OCI-LY7 (cell line): ENCODE measurements around the gene IST1. TPM values are rescaled to one million over a fixed set of nuclear protein-coding genes. Genes with fewer than 3 reads are reported as not detected.

Experiments used
- BruUV-seq: library from RNA; stranded (reverse); fragments of 400-500 nt; replicated peaks from 2 replicates; lab custom pipeline; 2021; lab: Mats Ljungman, UMichigan
- CTCF ChIA-PET: fragments of 300-600 bp; sonication (Branson Sonifier 250); formaldehyde crosslinking; loops from one replicate; lab custom pipeline; 2022; ENCODE audit warnings: antibody characterized with exemption; ENCODE audit not compliant: unreplicated experiment; lab: Charles Lee
- POLR2A ChIA-PET: fragments of 300-600 bp; sonication (Branson Sonifier 250); formaldehyde crosslinking; loops from one replicate; lab custom pipeline; 2022; ENCODE audit warnings: antibody characterized with exemption; lab: Charles Lee
- DNase-seq: peaks from one replicate; pipeline ENCODE4 v3.0.0-alpha.2; 2015; ENCODE audit warnings: low spot score
- H2AFZ ChIP-seq: fragments of 200-600 bp; sonication (generic), shearing (Covaris generic); 2 replicates; pipeline ENCODE4 v1.6.1; 2014; ENCODE audit warnings: mild to moderate bottlenecking, antibody characterized with exemption, low read length, moderate library complexity
- H3K27ac ChIP-seq: fragments of 200-600 bp; sonication (generic); 2 replicates; pipeline ENCODE4 v1.5.1; 2014; ENCODE audit warnings: mixed run types, low read depth, mild to moderate bottlenecking, moderate library complexity, low read length, inconsistent platforms; ENCODE audit not compliant: poor library complexity, severe bottlenecking
- H3K36me3 ChIP-seq: fragments of 200-600 bp; sonication (generic); 2 replicates; pipeline ENCODE4 v1.6.1; 2014; ENCODE audit warnings: mild to moderate bottlenecking, antibody characterized with exemption, low read length, moderate library complexity, mixed read lengths; ENCODE audit not compliant: insufficient read depth
- H3K4me1 ChIP-seq: fragments of 200-600 bp; sonication (generic); 2 replicates; pipeline ENCODE4 v1.5.1; 2014; ENCODE audit warnings: mild to moderate bottlenecking, low read length; ENCODE audit not compliant: insufficient read depth, poor library complexity, severe bottlenecking
- H3K4me2 ChIP-seq: fragments of 200-600 bp; sonication (generic); 2 replicates; pipeline ENCODE4 v1.6.1; 2014; ENCODE audit warnings: mild to moderate bottlenecking, low read length
- H3K4me3 ChIP-seq: fragments of 200-600 bp; sonication (generic); 2 replicates; pipeline ENCODE4 v1.5.1; 2014; ENCODE audit warnings: mild to moderate bottlenecking, low read depth, low read length; ENCODE audit not compliant: poor library complexity, severe bottlenecking
- H3K79me2 ChIP-seq: fragments of 200-600 bp; sonication (generic); 2 replicates; pipeline ENCODE4 v1.6.1; 2016; ENCODE audit warnings: low read depth, mild to moderate bottlenecking, low read length, moderate library complexity, mixed read lengths; ENCODE audit not compliant: insufficient read depth
- H3K9me2 ChIP-seq: fragments of 200-600 bp; sonication (generic); 2 replicates; pipeline ENCODE4 v1.6.1; 2016; ENCODE audit warnings: mild to moderate bottlenecking, low read length, mixed read lengths; ENCODE audit not compliant: insufficient read depth
- H3K9me3 ChIP-seq: fragments of 200-600 bp; sonication (generic); 2 replicates; pipeline ENCODE4 v1.6.1; 2014; ENCODE audit warnings: mild to moderate bottlenecking, mixed run types, low read length, mixed read lengths
- H4K20me1 ChIP-seq: fragments of 200-600 bp; sonication (generic); 2 replicates; pipeline ENCODE4 v1.6.1; 2014; ENCODE audit warnings: mild to moderate bottlenecking, antibody characterized with exemption, low read length, moderate library complexity, mixed read lengths; ENCODE audit not compliant: insufficient read depth
- EZH2phosphoT487 ChIP-seq: fragments of 200-600 bp; sonication (generic); IDR thresholded peaks from 2 replicates; pipeline ENCODE4 v1.6.1; 2018; ENCODE audit warnings: low read depth, borderline replicate concordance, mild to moderate bottlenecking, mixed run types, antibody characterized with exemption, low read length, moderate library complexity, mixed read lengths
- intact Hi-C: fragments of 100-400 bp; cut with micrococcal nuclease; formaldehyde crosslinking; loops from one replicate; pipeline ENCODE4 v1.10.0; 2022; ENCODE audit not compliant: unreplicated experiment
- total RNA-seq, 2 experiments: library from RNA; depleted of rRNA in 1 of 2; stranded (reverse); fragments of >200 nt in 1 of 2; shearing (Covaris generic) in 1 of 2; gene quantifications; 2 replicates each; pipeline ENCODE4 v1.2.3, GENCODE V29; 2014 to 2022
- TF ChIP-seq, protein P1 (sequence below): fragments of 200-600 bp; sonication (generic); conservative IDR thresholded peaks from 2 replicates; pipeline ENCODE4 v1.5.1; 2014; ENCODE audit warnings: mild to moderate bottlenecking, antibody characterized with exemption, low read length, moderate library complexity, mixed read lengths

Gene IST1
- total RNA-seq, 2 experiments from 2014 or later = 147 to 200 TPM

DNA sequence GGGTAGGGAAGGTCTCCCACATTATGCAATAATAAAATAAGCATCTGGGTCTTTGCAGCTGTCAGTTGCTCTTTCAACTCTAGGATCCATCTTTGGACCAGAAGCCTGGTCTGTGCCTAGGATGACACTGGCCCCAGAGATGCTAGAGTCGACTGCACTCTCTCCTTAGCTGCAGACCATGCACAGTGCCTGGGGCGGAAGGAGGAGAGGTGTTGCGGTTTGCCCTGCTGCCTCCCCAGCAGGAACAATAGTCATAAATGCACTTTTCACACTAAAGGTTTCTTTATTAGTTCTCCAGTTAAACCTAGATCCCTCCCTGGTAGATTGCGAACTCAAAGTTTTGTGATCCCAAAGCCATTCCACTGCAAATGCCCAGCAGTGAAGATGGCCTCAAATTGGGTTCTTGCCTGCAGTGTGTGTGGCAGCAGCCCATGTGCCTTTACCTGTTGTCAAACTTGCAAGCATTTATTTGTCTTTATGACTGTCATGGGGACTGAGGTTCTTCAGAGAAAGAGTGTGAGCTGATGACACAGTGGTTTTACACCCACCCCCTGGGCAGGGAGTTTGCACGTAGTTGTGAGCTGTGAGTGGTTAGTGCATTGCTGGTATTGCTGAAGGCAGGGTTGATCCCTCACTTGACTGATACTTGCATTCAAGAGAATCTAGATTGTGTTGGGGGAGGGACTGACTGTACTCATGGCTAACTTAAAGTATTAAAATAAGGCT lies 39.2 kb upstream of the IST1 start:
- no peak overlapping the region for H3K27ac ChIP-seq
- H3K36me3 ChIP-seq = peaks cover 62% of the 10 kb centered on the region
- H3K9me2 ChIP-seq = no peaks in the 10 kb centered on the region
- no peak overlapping the region for H3K4me2 ChIP-seq
- peaks cover 28% of the 10 kb centered on the region for H4K20me1 ChIP-seq
- intact Hi-C loops = no loop called here
- peaks cover 7% of the 10 kb centered on the region; the same call in 1 of the 2 replicates for H3K79me2 ChIP-seq
- no TSS peak for BruUV-seq
- POLR2A ChIA-PET = no interaction called here
- CTCF ChIA-PET = no interaction called here
- no peak for TF ChIP-seq EZH2phosphoT487
- TF ChIP-seq, protein P1, sequence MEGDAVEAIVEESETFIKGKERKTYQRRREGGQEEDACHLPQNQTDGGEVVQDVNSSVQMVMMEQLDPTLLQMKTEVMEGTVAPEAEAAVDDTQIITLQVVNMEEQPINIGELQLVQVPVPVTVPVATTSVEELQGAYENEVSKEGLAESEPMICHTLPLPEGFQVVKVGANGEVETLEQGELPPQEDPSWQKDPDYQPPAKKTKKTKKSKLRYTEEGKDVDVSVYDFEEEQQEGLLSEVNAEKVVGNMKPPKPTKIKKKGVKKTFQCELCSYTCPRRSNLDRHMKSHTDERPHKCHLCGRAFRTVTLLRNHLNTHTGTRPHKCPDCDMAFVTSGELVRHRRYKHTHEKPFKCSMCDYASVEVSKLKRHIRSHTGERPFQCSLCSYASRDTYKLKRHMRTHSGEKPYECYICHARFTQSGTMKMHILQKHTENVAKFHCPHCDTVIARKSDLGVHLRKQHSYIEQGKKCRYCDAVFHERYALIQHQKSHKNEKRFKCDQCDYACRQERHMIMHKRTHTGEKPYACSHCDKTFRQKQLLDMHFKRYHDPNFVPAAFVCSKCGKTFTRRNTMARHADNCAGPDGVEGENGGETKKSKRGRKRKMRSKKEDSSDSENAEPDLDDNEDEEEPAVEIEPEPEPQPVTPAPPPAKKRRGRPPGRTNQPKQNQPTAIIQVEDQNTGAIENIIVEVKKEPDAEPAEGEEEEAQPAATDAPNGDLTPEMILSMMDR = no peak
- peaks cover 37% of the 10 kb centered on the region for H3K4me1 ChIP-seq
- no peak overlapping the region for H3K4me3 ChIP-seq
- no peak for DNase-seq
- no peak overlapping the region for H2AFZ ChIP-seq
- no peaks in the 10 kb centered on the region for H3K9me3 ChIP-seq

DNA sequence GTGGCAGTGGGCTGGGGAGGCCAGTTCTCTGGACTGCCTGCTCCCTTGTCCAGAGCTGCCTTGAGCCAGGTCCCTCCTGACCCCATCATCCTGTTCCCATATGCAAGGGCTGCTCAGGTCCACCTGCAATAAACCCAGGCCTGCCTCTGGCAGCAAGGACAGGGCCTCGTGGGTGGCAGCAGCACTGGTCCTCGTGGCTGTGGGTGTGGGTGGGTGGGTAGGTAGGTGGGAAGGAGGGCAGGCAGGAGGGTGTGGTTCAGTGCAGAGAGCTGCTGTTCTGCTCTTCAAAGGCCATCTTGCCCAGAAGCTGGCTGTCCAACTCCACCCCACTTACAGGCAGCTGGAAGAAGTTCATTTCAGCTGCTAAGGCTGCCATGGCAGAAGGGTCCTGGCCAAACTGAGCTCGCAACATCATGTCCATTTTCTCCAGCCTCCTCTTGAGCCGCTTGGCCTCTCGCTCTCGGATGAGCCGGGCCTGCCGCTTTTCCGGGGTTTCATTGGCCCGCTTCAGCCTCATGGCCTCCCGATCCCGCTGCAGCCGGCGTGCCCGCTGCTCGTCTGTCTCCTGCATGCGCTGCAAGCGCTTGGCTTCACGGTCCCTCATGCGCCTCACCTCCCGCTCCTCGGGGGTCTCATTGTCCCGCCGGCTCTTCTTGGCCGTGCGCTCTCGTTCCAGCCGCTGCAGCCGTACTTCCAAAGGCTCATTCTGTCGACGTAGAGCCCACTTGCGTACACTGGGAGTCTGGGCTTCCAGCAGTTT lies 35.4 kb upstream of the IST1 start:
- H3K4me1 ChIP-seq = peaks cover 7% of the 10 kb centered on the region
- H3K9me2 ChIP-seq = no peaks in the 10 kb centered on the region
- POLR2A ChIA-PET = interaction anchor here (1.2 to 1.5 kb wide), 3 partner anchors 19 to 101 kb away, joined by 3 to 6 read pairs (median 4); no protein-coding TSS in a partner anchor
- no peak overlapping the region for H3K4me2 ChIP-seq
- intact Hi-C loops = no loop called here
- no peak for DNase-seq
- no peak overlapping the region for H2AFZ ChIP-seq
- H3K4me3 ChIP-seq = no peak overlapping the region
- no peaks in the 10 kb centered on the region for H3K9me3 ChIP-seq
- TF ChIP-seq, protein P1 = no peak
- TF ChIP-seq EZH2phosphoT487 = no peak
- H3K36me3 ChIP-seq = peaks cover 52% of the 10 kb centered on the region
- CTCF ChIA-PET = no interaction called here
- H4K20me1 ChIP-seq = peaks cover 9% of the 10 kb centered on the region
- BruUV-seq = no TSS peak
- no peaks in the 10 kb centered on the region for H3K79me2 ChIP-seq
- no peak overlapping the region for H3K27ac ChIP-seq
